ENCODE results near the gene TRIM7. TPM values are rescaled to one million over a fixed set of nuclear protein-coding genes. Genes with fewer than 3 reads are reported as not detected.

The TRIM7 gene
- total RNA-seq, 2 donors from 2014 or later = 1.3 TPM; not detected in 1

DNA sequence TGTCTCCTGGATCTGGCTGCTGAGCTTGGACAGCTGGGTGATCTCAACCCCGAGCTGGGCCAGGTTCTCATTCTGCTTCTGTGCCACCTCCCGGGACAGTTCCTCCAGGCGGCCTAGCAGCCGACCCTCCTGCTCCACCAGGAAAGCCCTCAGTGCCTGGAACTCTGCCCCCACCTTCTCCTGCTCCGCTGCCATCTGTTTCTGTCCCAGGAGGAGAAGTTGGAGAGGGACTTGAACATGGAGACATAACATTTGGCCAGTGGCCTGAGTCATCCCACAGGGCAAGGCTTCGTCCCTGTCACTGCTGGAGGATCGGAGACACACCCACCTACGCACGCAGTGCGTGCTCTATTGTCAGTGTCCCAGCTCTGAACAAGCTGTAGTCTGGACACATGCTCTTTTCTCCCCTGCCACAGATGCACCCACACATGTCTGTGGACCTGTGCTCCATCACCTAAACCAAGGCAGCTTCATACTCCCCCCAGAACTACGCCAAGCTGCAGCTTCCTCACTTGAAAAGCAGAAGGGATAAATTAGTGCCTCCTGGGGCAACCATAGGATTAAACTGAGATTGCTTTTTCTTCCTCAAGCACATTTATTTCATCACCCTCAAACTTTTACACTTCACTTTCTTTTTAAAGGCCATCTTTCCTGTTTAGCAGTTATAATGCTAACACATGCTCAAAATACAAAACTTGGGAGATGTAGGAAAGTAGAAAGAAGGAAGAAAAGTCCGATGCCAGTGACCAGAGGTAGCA is 4.9 kb downstream of the TRIM7 start:
- Mint-ChIP-seq H3K27ac (no peak overlapping the region), H3K36me3 (no peaks in the 10 kb centered on the region)

DNA sequence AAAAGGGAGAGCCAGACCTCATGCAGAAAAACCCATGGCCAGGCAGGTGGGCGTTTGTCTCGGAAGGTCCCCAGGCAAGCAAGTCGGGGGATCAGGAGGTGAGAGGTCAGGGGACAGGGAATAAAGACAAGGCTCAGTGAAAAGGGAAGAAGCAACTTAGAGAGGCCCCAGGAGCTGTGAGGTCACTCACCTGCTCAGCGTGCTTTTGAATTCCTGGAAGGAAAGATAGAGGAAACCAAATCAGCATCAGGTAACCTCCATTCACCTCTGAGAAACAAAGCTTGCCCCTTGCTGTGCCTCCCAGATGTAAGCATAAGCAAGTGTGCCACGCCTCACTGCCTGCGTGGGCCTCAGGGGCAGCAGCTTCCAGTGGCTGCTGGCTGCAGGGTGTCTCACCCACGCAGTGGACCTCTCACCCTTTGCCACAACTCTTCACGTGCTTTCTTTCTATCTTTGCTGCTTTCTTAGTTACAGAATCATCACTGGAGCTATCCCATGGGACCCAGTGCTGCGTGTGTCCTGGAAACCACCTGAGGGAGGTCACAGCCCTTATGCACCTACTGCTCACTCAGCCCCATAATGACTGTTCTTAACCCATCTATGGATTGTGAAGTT is 6.0 kb downstream of the TRIM7 start:
- Mint-ChIP-seq H3K36me3 (no peaks in the 10 kb centered on the region), H3K4me1 (ENCODE audit: low read depth in 2 of 2) (peaks cover 2 to 3% of the 10 kb centered on the region in 2 donors), H3K27me3 (peaks cover 6 to 13% of the 10 kb centered on the region in 2 donors), H3K9me3 (no peaks in the 10 kb centered on the region), H3K27ac (no peak overlapping the region), H3K4me3 (no peak overlapping the region)
- ATAC-seq = no peak
- no peak for DNase-seq (ENCODE audit: low spot score)

More for the DNA sequence above, 4.9 kb downstream of the TRIM7 start:
- H3K4me3 Mint-ChIP-seq = no peak overlapping the region
- DNase-seq (ENCODE audit: low spot score) (no peak), ATAC-seq (no peak)
- H3K9me3 Mint-ChIP-seq = no peaks in the 10 kb centered on the region
- H3K4me1 Mint-ChIP-seq (ENCODE audit: low read depth in 2 of 2) = peaks cover 5% of the 10 kb centered on the region in 2 donors
- peaks cover 8 to 13% of the 10 kb centered on the region in 2 donors for H3K27me3 Mint-ChIP-seq

DNA sequence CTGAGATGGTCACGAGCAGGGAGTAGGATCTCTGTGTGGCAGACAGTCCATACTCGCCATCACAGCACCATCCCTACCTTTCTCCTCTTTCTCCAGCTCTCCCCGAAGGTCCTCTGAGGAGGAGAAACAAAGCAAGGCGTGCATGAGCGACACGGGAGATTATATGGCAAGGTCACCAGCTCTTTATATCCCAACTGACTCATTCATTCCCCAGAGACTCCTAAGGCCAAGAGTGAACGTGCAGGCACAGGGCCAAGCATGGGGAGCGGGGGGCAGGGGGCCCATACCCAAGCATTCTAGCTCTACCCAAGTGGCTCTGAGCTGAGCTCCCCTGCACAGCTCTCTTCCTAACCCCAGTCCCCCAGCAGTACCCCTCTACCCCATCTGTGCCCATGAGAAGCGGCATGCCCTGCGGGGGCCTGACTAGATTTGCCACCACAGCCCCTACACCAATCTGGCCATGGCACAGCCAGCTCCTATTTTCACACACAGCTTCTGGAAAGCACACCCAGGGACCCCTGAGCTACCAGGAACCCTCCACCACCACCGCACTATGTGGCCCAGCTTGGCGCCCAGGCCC is 6.8 kb downstream of the TRIM7 start:
- ATAC-seq = peak in 1 of 2 donors; percentile 7
- no peak overlapping the region for H3K27ac Mint-ChIP-seq
- no peaks in the 10 kb centered on the region for H3K9me3 Mint-ChIP-seq
- peaks cover 4 to 8% of the 10 kb centered on the region in 2 donors for H3K27me3 Mint-ChIP-seq
- H3K4me1 Mint-ChIP-seq (ENCODE audit: low read depth in 2 of 2) = no peaks in the 10 kb centered on the region
- H3K4me3 Mint-ChIP-seq = no peak overlapping the region
- no peak for DNase-seq (ENCODE audit: low spot score)
- H3K36me3 Mint-ChIP-seq = no peaks in the 10 kb centered on the region

DNA sequence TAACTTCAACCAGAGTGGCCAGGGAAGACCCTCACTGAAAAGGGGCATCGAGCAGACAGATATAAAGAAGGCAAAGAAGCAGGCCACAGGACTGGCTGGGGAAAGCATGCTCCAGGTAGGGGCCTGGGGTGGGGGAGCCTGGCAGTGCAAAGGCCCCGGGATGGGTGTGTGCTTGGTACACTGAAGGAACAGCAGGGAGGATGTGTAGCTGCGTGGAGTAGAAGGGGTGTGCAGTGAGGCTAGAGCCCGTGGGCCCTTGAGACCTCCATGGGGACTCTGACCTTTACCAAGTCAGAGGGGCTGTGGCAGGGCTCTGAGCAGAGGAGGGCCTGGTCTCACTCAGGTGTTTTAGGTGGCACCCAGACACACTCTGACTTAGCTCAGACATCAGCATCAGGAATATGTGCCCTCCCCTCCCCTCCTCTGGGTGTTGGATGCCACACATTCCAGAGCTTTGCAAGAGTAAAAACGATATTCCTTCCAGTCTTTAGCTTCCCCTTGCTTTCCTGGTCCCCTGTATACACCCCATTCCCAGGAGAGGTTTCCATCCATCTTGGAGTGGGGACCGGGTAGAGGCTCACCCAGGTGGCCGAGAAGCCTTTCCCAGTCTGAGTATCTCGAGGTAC is 7.6 kb downstream of the TRIM7 start:
- DNase-seq (ENCODE audit: low spot score) (no peak), ATAC-seq (no peak)
- Mint-ChIP-seq H3K9me3 (no peaks in the 10 kb centered on the region), H3K27ac (no peak overlapping the region), H3K4me3 (no peak overlapping the region), H3K36me3 (no peaks in the 10 kb centered on the region), H3K4me1 (ENCODE audit: low read depth in 2 of 2) (peaks cover 4 to 6% of the 10 kb centered on the region in 2 donors), H3K27me3 (peaks cover 4 to 5% of the 10 kb centered on the region in 2 donors)

DNA sequence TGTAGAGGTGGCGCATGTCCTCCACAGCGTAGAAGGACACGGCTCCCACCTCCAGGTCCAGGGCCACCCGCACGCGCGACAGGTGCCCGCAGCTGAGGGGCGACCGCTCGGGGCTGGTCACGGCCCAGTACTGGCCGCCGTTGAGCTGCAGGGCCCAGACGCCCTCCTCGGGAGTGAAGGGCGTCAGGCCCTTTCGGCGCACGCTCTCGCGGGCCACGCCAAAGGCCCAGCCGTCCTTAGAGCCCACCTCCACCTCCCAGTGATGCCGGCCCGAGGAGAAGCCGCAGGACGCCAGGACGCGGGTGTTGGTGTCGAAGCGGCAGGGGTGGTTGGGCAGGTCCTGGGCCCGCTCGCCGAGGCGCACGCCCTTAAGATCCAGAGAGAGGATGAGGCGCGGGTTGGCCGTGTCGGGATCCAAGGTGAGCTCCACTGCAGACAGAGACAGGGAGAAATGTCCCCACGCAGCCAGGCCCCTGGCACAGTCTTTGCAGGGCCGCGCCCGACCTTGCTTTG is 9.7 kb downstream of the TRIM7 start:
- Mint-ChIP-seq H3K27me3 (peaks cover 0 to 4% of the 10 kb centered on the region in 2 donors), H3K27ac (no peak overlapping the region), H3K36me3 (no peaks in the 10 kb centered on the region), H3K9me3 (no peaks in the 10 kb centered on the region), H3K4me3 (no peak overlapping the region), H3K4me1 (ENCODE audit: low read depth in 2 of 2) (peaks cover 21 to 25% of the 10 kb centered on the region in 2 donors)
- ATAC-seq = no peak
- no peak for DNase-seq (ENCODE audit: low spot score)

DNA sequence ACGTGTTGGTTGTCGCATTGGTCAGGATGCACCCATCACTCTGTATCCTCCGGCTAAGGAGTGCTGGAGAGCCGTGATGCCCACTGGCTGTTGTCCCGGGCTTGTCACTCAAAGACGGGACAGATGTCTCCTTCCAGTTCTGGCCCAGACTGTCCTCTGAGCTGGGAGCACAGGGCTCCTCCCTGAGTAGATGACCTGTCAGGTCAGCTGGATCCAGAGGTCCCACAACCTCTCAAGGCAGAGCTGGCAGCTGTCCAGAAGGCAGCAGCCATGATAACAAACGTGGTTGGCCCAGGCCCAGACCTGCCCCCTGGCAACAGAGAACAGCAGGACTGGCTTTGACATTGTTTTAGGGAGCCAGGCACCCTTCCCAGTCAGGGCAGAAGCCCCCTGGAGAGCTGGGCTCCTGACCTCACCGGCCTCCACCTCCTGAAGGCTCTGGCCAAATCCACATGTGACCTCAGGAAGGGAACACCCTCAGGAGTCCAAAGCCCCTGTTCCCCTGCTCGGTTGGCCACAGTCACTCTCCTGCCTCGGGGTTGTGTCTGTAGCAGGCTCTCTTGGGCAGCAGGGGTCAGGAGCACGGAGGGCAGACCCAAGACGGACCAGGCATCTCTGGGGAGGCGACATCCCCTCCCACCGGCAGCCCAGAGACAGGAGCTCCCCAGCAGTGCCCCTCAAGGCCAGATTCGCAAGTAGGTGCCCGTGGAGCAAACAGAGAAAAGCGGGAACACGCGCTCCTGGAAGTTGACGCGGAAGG is 10.3 kb downstream of the TRIM7 start:
- Mint-ChIP-seq H3K9me3 (no peaks in the 10 kb centered on the region), H3K36me3 (no peaks in the 10 kb centered on the region), H3K4me1 (ENCODE audit: low read depth in 2 of 2) (peaks cover 28 to 30% of the 10 kb centered on the region in 2 donors), H3K4me3 (no peak overlapping the region), H3K27me3 (peaks cover 0 to 4% of the 10 kb centered on the region in 2 donors), H3K27ac (no peak overlapping the region)
- DNase-seq (ENCODE audit: low spot score) (no peak), ATAC-seq (no peak)

DNA sequence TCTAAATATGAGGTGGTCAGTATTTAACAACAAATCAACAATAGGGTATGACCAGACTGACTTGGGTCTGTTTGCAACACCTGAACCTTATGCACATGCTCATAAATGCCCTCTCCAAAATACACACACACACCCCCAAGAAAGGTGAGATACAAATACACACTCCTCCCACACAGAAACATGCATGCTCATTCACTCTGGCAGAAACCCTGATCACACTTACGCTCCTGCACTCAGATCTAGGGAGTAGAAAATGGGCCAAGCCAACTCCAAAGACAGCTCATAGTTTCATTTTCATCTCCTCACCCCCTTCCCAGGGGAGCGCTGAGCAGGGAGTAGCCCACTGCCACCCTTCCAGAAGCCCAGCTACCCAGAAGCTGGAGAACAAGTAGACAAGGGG is 11.3 kb downstream of the TRIM7 start:
- Mint-ChIP-seq H3K4me1 (ENCODE audit: low read depth in 2 of 2) (peaks cover 33 to 35% of the 10 kb centered on the region in 2 donors), H3K9me3 (no peaks in the 10 kb centered on the region), H3K27me3 (peaks cover 0 to 4% of the 10 kb centered on the region in 2 donors), H3K27ac (no peak overlapping the region), H3K4me3 (peak overlapping the region; percentile 32), H3K36me3 (no peaks in the 10 kb centered on the region)
- DNase-seq (ENCODE audit: low spot score) (no peak), ATAC-seq (no peak)

DNA sequence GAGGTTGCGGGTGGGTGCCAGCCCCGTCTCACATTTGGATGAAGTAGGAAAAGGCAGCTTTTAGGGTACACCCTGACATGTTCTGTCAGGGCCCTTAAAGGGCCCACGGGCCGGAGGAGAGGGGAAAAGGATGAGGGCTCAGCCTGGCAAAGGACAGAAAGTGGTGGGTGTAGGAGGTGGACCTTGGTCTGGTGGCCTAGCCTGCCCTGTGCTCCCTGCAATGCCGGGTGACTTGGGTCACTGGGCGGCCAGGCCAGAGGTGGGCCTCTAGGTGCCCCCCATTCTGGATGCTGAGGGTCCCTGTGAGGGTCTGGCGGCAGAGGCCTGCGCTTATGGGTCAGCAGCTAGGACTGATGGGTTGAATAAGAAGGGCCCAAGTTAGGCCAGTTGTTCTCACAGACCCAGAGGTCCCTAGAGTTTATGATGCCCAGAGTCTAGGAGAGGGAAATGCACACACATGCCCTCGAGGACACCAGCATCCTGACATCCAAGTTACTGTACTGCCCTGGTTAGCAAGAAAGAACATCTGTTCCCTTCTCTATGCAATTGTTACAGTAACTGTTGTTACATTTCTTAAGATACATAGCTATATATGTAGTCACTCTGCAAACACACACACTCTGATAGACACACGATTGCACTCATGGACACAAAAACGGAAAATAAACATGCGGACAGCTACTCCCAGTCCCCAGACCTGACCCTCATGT is 12.5 kb downstream of the TRIM7 start:
- H3K36me3 Mint-ChIP-seq = no peaks in the 10 kb centered on the region

DNA sequence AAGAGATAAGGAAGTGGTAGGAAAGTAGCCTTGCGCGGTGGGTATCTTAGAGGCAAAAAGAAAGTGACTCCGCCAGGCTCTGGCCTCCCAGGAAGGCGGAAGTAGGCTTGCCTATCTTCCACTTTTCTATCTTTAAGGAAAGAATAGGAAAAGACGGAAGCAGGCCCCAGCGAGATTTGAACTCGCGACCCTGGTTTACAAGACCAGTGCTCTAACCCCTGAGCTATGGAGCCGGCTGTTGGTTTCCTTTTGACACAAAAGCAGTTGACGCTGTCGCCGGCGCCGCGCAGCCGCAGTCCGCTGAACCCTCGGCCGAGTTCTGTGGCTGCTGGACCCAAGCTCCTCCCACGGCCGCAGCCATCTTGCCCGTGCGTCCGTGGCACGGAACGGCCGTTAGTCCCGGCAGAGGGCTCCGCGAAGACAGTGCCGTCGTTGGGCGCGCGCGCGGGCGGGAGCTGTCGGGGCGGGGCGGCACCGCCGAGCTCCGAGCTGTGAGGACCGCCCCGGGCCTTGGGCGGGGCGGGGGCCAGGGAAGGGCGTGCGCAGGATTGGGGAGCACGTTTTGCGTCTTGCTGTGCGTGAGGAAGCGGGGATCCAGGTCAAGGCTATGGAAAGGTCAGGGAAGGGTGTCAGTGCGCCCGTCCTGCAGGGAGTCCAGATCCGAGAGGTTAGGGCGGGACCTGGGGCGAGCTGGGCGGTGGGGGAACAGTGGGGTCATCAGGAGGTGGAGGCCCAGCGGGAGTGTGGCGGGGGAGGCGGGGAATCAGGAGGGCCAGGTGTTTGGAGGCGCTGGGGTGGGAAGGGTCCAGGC is 13.3 kb downstream of the TRIM7 start:
- H3K27ac Mint-ChIP-seq = peak overlapping the region; percentile 90 to 100
- no peaks in the 10 kb centered on the region for H3K36me3 Mint-ChIP-seq
- peaks cover 45 to 49% of the 10 kb centered on the region in 2 donors for H3K4me1 Mint-ChIP-seq (ENCODE audit: low read depth in 2 of 2)
- DNase-seq (ENCODE audit: low spot score) (peak; percentile 95), ATAC-seq (peak; percentile 87 to 90)
- H3K27me3 Mint-ChIP-seq = no peaks in the 10 kb centered on the region
- H3K9me3 Mint-ChIP-seq = no peaks in the 10 kb centered on the region
- H3K4me3 Mint-ChIP-seq = peak overlapping the region; percentile 89

More for the DNA sequence above, 12.5 kb downstream of the TRIM7 start:
- Mint-ChIP-seq H3K4me1 (ENCODE audit: low read depth in 2 of 2) (peaks cover 45 to 47% of the 10 kb centered on the region in 2 donors), H3K4me3 (peak overlapping the region; percentile 89), H3K27me3 (peaks cover 0 to 4% of the 10 kb centered on the region in 2 donors), H3K27ac (peak overlapping the region; percentile 90 to 100), H3K9me3 (no peaks in the 10 kb centered on the region)
- no peak for DNase-seq (ENCODE audit: low spot score)
- no peak for ATAC-seq

DNA sequence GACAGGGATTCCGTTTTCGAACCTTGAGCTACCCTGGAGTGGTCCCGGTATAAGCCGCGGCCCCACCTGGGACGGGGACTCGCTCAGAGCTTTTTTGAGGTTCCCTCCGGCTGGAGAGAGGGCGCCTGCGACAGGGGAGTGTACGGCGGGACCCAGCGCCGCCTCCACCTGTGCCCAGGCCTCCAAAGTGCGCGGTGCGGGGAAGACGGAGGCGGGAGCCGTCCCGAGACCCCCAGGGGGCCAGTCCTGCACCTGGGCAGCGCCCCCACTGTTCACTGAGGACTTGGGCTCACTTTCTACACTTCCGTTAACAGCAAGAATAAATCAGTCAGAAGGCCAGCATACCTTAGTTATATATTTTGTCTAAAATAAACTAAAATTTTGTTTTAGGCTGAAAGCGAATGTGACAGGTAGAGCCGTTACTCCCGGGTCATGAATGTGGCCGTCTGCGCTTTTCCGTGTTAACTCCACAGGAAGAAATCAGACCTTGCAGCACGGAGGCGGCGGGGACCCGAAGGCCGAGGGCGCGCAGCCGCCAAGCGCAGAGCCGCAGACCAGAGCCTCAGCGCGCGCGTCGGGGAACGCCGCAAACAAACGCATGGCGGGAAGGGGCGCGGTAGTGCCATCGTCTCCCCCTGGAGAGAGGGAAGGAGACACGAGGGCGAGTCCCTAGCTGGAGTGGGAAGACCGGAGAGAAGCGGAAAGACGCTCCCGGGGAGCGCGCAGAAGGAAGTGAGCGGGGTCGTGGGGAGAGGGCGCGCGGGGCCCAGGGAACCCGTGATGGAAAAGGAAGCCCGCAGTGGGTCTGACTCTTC is 14.1 kb downstream of the TRIM7 start:
- Mint-ChIP-seq H3K36me3 (no peaks in the 10 kb centered on the region), H3K27me3 (no peaks in the 10 kb centered on the region), H3K4me3 (peak overlapping the region; percentile 89), H3K9me3 (no peaks in the 10 kb centered on the region), H3K4me1 (ENCODE audit: low read depth in 2 of 2) (peaks cover 45 to 49% of the 10 kb centered on the region in 2 donors), H3K27ac (peak overlapping the region; percentile 90 to 100)
- DNase-seq (ENCODE audit: low spot score) (no peak), ATAC-seq (peak; percentile 12 to 21)

DNA sequence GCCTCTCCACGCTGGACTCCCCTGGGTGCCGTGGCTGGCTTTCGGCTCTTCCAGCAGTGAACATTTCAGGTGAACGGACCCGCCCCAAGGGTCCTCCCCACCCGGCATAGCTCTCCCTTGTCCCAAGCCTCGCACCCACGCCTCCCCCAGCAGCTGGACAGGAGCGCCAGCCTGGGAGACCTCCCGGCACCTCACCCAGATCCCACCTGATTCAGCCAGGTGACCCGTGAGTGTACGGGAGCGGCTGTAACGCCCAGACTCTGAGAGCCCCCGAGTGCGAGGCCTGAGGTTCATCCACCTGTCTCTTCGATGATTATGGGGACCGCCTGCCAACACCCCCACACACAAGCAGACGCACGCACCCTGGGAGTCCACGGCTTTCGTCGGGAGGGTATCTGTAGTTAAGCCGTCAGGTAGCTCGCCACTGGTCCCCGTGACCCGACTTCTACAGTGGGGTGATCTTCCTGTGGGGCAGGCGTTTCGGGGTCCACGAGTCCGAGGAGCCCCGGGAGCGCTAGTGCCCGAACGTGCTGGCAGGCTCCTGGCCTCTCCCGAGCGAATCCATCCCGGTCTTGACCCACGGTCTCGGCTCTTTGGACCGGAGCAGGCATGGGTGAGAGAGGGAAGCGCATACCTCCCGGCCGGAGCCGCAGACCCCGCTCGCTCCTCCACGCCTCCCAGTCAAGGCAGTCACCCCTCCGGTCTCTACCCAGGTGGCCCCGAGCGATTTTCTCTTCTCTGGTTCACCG is 14.9 kb downstream of the TRIM7 start:
- Mint-ChIP-seq H3K4me1 (ENCODE audit: low read depth in 2 of 2) (peaks cover 45 to 49% of the 10 kb centered on the region in 2 donors), H3K9me3 (no peaks in the 10 kb centered on the region), H3K27ac (peak overlapping the region; percentile 90 to 100), H3K27me3 (no peaks in the 10 kb centered on the region), H3K36me3 (no peaks in the 10 kb centered on the region), H3K4me3 (peak overlapping the region; percentile 89)
- ATAC-seq (no peak), DNase-seq (ENCODE audit: low spot score) (no peak)
